Activated naive CD4-positive, alpha-beta T cell treated with anti-CD3 and anti-CD28 coated beads, Interleukin-2, amount 50 U/mL, for 24 hours (primary cell): ENCODE measurements around the gene MAN2B2.
A peak's percentile ranks its signal among the peaks of the same experiment; 100 is the strongest.

ENCODE experiments used
- H3K27ac Mint-ChIP-seq: one replicate; pipeline ENCODE4 v1.8.0; 2021; ENCODE audit warnings: mild to moderate bottlenecking, mixed read lengths
- H3K27me3 Mint-ChIP-seq: one replicate; pipeline ENCODE4 v1.8.0; 2021; ENCODE audit warnings: mixed read lengths
- H3K36me3 Mint-ChIP-seq: one replicate; pipeline ENCODE4 v1.8.0; 2021; ENCODE audit warnings: mixed read lengths
- H3K4me1 Mint-ChIP-seq: one replicate; pipeline ENCODE4 v1.8.0; 2021; ENCODE audit warnings: mixed read lengths
- H3K4me3 Mint-ChIP-seq: one replicate; pipeline ENCODE4 v1.8.0; 2021; ENCODE audit warnings: mild to moderate bottlenecking, mixed read lengths
- H3K9me3 Mint-ChIP-seq: one replicate; pipeline ENCODE4 v1.8.0; 2021; ENCODE audit warnings: mixed read lengths

Gene MAN2B2

GRCh38 chr4:6538575-6538974, 36.4 kb upstream of the MAN2B2 start:
- no peak overlapping the region for H3K27ac Mint-ChIP-seq
- peaks cover 5% of the 10 kb centered on the region for H3K27me3 Mint-ChIP-seq
- no peak overlapping the region for H3K4me3 Mint-ChIP-seq
- no peaks in the 10 kb centered on the region for H3K36me3 Mint-ChIP-seq
- no peaks in the 10 kb centered on the region for H3K9me3 Mint-ChIP-seq
- no peaks in the 10 kb centered on the region for H3K4me1 Mint-ChIP-seq

- no peaks in the 10 kb centered on the region for H3K36me3 Mint-ChIP-seq
- peaks cover 5% of the 10 kb centered on the region for H3K27me3 Mint-ChIP-seq
- no peak overlapping the region for H3K4me3 Mint-ChIP-seq
- H3K4me1 Mint-ChIP-seq: no peaks in the 10 kb centered on the region
- H3K27ac Mint-ChIP-seq: no peak overlapping the region
- H3K9me3 Mint-ChIP-seq: no peaks in the 10 kb centered on the region
These were observed 35.8 kb upstream of the MAN2B2 start for GRCh38 chr4:6539009-6539764.

- Mint-ChIP-seq H3K27ac (no peak overlapping the region), H3K27me3 (peaks cover 13% of the 10 kb centered on the region), H3K36me3 (no peaks in the 10 kb centered on the region), H3K9me3 (no peaks in the 10 kb centered on the region), H3K4me3 (no peak overlapping the region), H3K4me1 (no peaks in the 10 kb centered on the region)
These were observed 34.1 kb upstream of the MAN2B2 start for GRCh38 chr4:6540879-6541278.

GRCh38 chr4:6541789-6542188, 33.2 kb upstream of the MAN2B2 start:
- Mint-ChIP-seq H3K4me1 (no peaks in the 10 kb centered on the region), H3K27me3 (peaks cover 16% of the 10 kb centered on the region), H3K9me3 (no peaks in the 10 kb centered on the region), H3K27ac (no peak overlapping the region), H3K36me3 (no peaks in the 10 kb centered on the region), H3K4me3 (no peak overlapping the region)

GRCh38 chr4:6542951-6543350, 32.0 kb upstream of the MAN2B2 start:
- H3K4me3 Mint-ChIP-seq: no peak overlapping the region
- H3K27ac Mint-ChIP-seq: no peak overlapping the region
- H3K36me3 Mint-ChIP-seq: no peaks in the 10 kb centered on the region
- H3K9me3 Mint-ChIP-seq: no peaks in the 10 kb centered on the region
- H3K4me1 Mint-ChIP-seq: no peaks in the 10 kb centered on the region
- peaks cover 22% of the 10 kb centered on the region for H3K27me3 Mint-ChIP-seq

GRCh38 chr4:6546091-6546490, 28.9 kb upstream of the MAN2B2 start:
- no peaks in the 10 kb centered on the region for H3K36me3 Mint-ChIP-seq

DNA sequence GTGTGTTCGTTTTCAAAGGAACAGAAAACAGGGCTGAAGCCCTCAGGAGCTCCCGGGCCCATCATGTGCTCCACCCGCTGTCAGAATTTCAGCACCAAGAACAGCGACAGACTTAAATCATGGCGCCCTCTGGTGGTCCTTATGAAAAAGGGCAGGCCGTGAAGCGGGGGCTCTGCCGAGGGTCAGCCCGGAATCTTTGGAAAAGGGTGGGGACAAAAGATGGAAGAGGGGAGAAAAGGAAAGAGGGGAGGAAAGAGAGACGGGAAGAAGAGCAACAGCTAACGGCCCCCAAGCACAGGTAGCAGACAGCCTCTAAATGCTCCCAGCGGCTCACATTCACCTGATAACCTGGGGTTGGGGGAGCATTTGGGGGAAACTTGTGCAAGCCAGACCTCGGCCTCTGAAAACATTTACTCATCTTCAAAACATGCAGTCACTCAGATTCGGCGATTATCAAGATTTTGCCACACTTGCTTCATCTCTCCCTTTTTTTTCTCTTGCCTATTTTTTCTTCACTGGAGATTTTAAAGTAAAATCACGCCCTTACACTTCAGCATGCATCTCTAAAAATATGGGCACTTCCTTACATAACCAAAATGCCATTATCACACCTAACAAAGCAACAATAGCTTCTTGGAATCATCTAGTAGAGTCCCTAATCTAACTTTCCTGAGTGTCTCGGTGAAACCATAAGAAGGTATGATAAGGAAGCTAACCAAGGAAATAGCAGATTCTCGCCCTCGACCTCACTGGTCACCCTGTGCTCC, 28.1 kb upstream of the MAN2B2 start:
- Mint-ChIP-seq H3K4me3 (no peak overlapping the region), H3K4me1 (no peaks in the 10 kb centered on the region), H3K9me3 (no peaks in the 10 kb centered on the region), H3K27ac (peak overlapping the region; percentile 38), H3K36me3 (no peaks in the 10 kb centered on the region), H3K27me3 (peaks cover 27% of the 10 kb centered on the region)

More at GRCh38 chr4:6546091-6546490, 28.9 kb upstream of the MAN2B2 start:
- H3K4me3 Mint-ChIP-seq: no peak overlapping the region
- peaks cover 27% of the 10 kb centered on the region for H3K27me3 Mint-ChIP-seq
- no peak overlapping the region for H3K27ac Mint-ChIP-seq
- H3K9me3 Mint-ChIP-seq: no peaks in the 10 kb centered on the region
- no peaks in the 10 kb centered on the region for H3K4me1 Mint-ChIP-seq

DNA sequence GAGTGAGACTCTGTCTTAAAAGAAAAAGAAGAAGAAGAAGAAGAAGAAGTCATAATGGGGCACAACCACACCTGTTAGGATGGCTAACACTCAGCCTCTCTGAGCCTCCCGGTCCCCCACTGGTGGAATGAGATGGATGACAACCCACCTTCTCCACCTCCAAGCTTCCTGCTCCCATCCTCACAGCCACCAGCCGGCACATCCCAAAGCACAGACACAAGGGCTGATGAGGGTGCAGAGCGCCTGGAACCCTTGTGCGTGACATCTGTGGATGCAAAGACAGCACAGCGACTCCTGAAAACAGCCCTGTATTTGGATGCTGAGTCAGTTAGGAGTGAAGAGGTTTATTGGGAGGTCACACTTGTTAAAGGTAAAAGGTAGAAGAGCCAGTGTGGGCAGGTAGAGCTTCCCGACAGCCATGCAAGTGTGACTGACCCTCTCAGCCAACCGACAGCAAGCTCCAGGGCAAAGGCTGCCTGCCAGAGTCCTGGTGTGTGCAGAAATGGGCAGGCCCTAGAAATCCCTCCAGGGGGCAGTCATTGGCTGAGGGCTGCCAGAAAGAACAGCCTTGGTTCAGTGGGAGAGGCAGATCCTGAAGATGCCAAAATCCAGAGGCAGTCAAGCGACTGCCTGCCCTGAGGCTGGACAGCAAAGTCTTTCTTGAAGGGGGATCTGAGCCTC, 26.6 kb upstream of the MAN2B2 start:
- Mint-ChIP-seq H3K36me3 (no peaks in the 10 kb centered on the region), H3K27me3 (peaks cover 32% of the 10 kb centered on the region), H3K9me3 (no peaks in the 10 kb centered on the region), H3K27ac (no peak overlapping the region), H3K4me3 (no peak overlapping the region), H3K4me1 (no peaks in the 10 kb centered on the region)

DNA sequence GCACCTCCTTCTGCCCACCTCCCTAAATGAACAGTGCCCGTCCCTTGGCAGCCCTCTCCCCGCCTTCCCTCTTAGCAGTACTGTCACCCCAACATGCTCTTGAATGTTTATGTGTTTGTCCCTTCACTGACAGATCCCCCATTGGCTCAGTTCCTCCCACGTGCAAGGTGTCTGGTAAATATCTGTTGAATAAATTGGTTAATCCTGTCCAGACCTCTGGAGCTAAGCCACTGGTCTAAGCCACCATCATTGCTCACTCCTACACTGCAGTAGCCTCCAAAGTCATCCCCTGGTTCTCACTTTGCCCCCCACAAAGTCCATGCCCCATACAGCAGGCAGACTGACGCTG, 26.1 kb upstream of the MAN2B2 start:
- Mint-ChIP-seq H3K4me3 (no peak overlapping the region), H3K27ac (no peak overlapping the region), H3K36me3 (no peaks in the 10 kb centered on the region), H3K9me3 (no peaks in the 10 kb centered on the region), H3K27me3 (peaks cover 35% of the 10 kb centered on the region), H3K4me1 (no peaks in the 10 kb centered on the region)

DNA sequence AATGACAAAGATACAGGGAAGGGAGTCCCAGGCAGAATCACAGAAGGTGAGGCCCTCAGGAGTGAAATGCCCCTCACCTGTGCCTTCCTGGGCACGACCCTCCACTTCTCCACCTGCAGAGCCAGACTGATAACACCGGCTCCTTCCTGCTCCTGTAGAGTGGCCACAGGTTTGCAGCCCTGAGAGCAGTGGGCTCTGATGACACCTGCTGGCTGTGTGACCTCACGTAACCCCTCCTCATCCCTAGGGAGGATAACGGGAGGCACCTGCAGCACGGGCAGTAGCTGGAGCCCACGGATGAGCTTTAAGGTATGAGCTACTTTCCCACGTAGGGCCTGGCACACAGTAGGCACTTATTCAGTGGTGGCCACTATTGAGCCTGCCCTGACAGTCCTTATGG, 25.5 kb upstream of the MAN2B2 start:
- H3K27me3 Mint-ChIP-seq: peaks cover 36% of the 10 kb centered on the region
- H3K4me3 Mint-ChIP-seq: no peak overlapping the region
- H3K9me3 Mint-ChIP-seq: no peaks in the 10 kb centered on the region
- no peaks in the 10 kb centered on the region for H3K4me1 Mint-ChIP-seq
- no peaks in the 10 kb centered on the region for H3K36me3 Mint-ChIP-seq
- no peak overlapping the region for H3K27ac Mint-ChIP-seq

DNA sequence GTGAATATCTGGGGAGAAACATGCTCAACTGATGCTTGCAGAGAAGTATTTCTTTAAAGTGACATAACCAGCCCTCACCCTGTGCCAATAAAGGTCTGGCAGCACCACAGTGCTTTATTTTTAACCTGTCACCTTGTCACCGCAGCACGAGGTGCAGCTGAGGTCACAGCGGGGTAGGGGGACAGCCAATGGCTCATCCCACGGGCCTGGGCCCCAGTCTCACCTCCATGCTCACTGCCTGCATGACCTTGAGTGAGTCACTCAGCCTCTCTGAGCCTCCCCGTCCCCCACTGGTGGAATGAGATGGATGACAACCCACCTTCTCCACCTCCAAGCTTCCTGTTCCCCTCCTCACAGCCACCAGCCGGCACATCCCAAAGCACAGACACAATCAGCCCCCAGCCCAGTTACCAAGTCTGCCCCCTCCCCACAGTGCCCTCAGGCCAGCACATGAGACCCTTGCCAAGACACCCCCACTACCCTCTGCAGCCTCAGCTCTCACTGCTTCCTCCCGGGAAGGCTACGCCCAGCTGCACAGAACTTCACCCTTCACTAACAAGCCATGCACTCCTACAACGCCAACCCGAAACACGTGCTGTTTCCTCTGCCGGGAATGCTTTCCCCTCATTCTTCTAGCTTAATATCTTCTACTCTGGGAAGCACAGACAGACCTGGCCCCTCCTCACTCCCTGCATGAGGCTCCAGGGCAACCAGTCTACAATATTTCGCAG, 24.9 kb upstream of the MAN2B2 start:
- no peaks in the 10 kb centered on the region for H3K4me1 Mint-ChIP-seq
- H3K27me3 Mint-ChIP-seq: peaks cover 34% of the 10 kb centered on the region
- no peaks in the 10 kb centered on the region for H3K9me3 Mint-ChIP-seq
- peak overlapping the region; percentile 10 for H3K27ac Mint-ChIP-seq
- H3K36me3 Mint-ChIP-seq: no peaks in the 10 kb centered on the region
- H3K4me3 Mint-ChIP-seq: no peak overlapping the region

- Mint-ChIP-seq H3K27ac (no peak overlapping the region), H3K36me3 (no peaks in the 10 kb centered on the region), H3K27me3 (peaks cover 28% of the 10 kb centered on the region), H3K4me1 (no peaks in the 10 kb centered on the region), H3K4me3 (no peak overlapping the region), H3K9me3 (no peaks in the 10 kb centered on the region)
These were observed 24.2 kb upstream of the MAN2B2 start for GRCh38 chr4:6550821-6551220.

- Mint-ChIP-seq H3K36me3 (no peaks in the 10 kb centered on the region), H3K4me3 (no peak overlapping the region), H3K27me3 (peaks cover 28% of the 10 kb centered on the region), H3K4me1 (no peaks in the 10 kb centered on the region), H3K9me3 (no peaks in the 10 kb centered on the region), H3K27ac (no peak overlapping the region)
These were observed 23.3 kb upstream of the MAN2B2 start for GRCh38 chr4:6551660-6552059.

- Mint-ChIP-seq H3K9me3 (no peaks in the 10 kb centered on the region), H3K4me3 (no peak overlapping the region), H3K4me1 (no peaks in the 10 kb centered on the region), H3K27ac (no peak overlapping the region), H3K36me3 (no peaks in the 10 kb centered on the region), H3K27me3 (peaks cover 32% of the 10 kb centered on the region)
These were observed 19.5 kb upstream of the MAN2B2 start for GRCh38 chr4:6555519-6555918.

- H3K4me3 Mint-ChIP-seq: no peak overlapping the region
- H3K36me3 Mint-ChIP-seq: no peaks in the 10 kb centered on the region
- no peaks in the 10 kb centered on the region for H3K4me1 Mint-ChIP-seq
- no peak overlapping the region for H3K27ac Mint-ChIP-seq
- no peaks in the 10 kb centered on the region for H3K9me3 Mint-ChIP-seq
- peaks cover 37% of the 10 kb centered on the region for H3K27me3 Mint-ChIP-seq
These were observed 18.7 kb upstream of the MAN2B2 start for GRCh38 chr4:6556263-6556662.
